GM21576 (cell line): ENCODE results near the gene FBXO45.
A peak's percentile ranks its signal among the peaks of the same experiment; 100 is the strongest.
"Not testable (repeated sequence)": the region's sequence is repeated elsewhere in the genome, so short reads cannot be mapped to it uniquely, and the experiment has no call there.

Source experiments
- ATAC-seq: cut with Tn5 transposase; IDR thresholded peaks from one replicate; pipeline ENCODE4 v1.9.1; 2021; ENCODE audit warnings: mild to moderate bottlenecking, moderate library complexity; ENCODE audit not compliant: unreplicated experiment

The FBXO45 gene

GRCh38 chr3:196611761-196612483 is 43.5 kb downstream of the FBXO45 start:
- no peak for ATAC-seq

GRCh38 chr3:196615234-196615633 is 46.8 kb downstream of the FBXO45 start:
- not testable (repeated sequence) for ATAC-seq

- ATAC-seq: no peak
These were observed 48.8 kb downstream of the FBXO45 start for GRCh38 chr3:196617256-196617655.

GRCh38 chr3:196619223-196619622 is 50.8 kb downstream of the FBXO45 start:
- ATAC-seq: no peak

- not testable (repeated sequence) for ATAC-seq
These were observed 51.2 kb downstream of the FBXO45 start for GRCh38 chr3:196619627-196620026.

- ATAC-seq: no peak
These were observed 51.7 kb downstream of the FBXO45 start for GRCh38 chr3:196620161-196620604.

- no peak for ATAC-seq
These were observed 52.2 kb downstream of the FBXO45 start for GRCh38 chr3:196620684-196621083.

GRCh38 chr3:196621611-196622010 is 53.2 kb downstream of the FBXO45 start:
- ATAC-seq: no peak

- no peak for ATAC-seq
These were observed 55.8 kb downstream of the FBXO45 start for GRCh38 chr3:196624067-196624790.

- no peak for ATAC-seq
These were observed 56.4 kb downstream of the FBXO45 start for GRCh38 chr3:196624907-196625306.

- no peak for ATAC-seq
These were observed 56.9 kb downstream of the FBXO45 start for GRCh38 chr3:196625331-196625730.

GRCh38 chr3:196627918-196628231 is 59.4 kb downstream of the FBXO45 start:
- ATAC-seq: no peak

GRCh38 chr3:196629228-196629627 is 60.8 kb downstream of the FBXO45 start:
- no peak for ATAC-seq

- ATAC-seq: no peak
These were observed 63.2 kb downstream of the FBXO45 start for GRCh38 chr3:196631682-196632045.

- ATAC-seq: peak; percentile 65
These were observed 63.7 kb downstream of the FBXO45 start for GRCh38 chr3:196632046-196632751.

GRCh38 chr3:196633555-196634151 is 65.2 kb downstream of the FBXO45 start:
- ATAC-seq: no peak

GRCh38 chr3:196634224-196634623 is 65.8 kb downstream of the FBXO45 start:
- no peak for ATAC-seq

GRCh38 chr3:196634829-196635228 is 66.4 kb downstream of the FBXO45 start:
- ATAC-seq: no peak

- no peak for ATAC-seq
These were observed 68.2 kb downstream of the FBXO45 start for GRCh38 chr3:196636369-196637349.

- ATAC-seq: not testable (repeated sequence)
These were observed 69.5 kb downstream of the FBXO45 start for GRCh38 chr3:196637941-196638340.
